B cell (primary cell): Measurements from ENCODE around the gene PSMB8.

Experiments used
- CTCF ChIP-seq: fragments of 200-600 bp; IDR thresholded peaks from one replicate; pipeline ENCODE4 v1.8.0; 2022; ENCODE audit warnings: antibody characterized with exemption, mild to moderate bottlenecking
- EZH2 ChIP-seq: IDR thresholded peaks from 2 replicates; pipeline ENCODE4 v1.6.1; 2012; ENCODE audit warnings: borderline replicate concordance, low read depth, mild to moderate bottlenecking, moderate library complexity, low read length; ENCODE audit not compliant: insufficient read depth, poor library complexity, severe bottlenecking

- TF ChIP-seq CTCF (no peak), EZH2 (no peak)
Observed at GRCh38 chr6:32849126-32849525, 5.3 kb upstream of the PSMB8 start.
